GM13976 (cell line): ENCODE measurements around the gene ZNF624.
"Not testable (repeated sequence)": the region's sequence is repeated elsewhere in the genome, so short reads cannot be mapped to it uniquely, and the experiment has no call there.

Source experiments
- DNase-seq: peaks from one replicate; pipeline ENCODE4 v3.0.0; 2012; ENCODE audit warnings: low spot score
- in situ Hi-C: fragments of 300-500 bp; cut with MboI; formaldehyde crosslinking; loops from one replicate; pipeline ENCODE4 v1.12.0; 2022; ENCODE audit warnings: low sequenced_read_pairs, mixed read lengths, inconsistent platforms; ENCODE audit not compliant: unreplicated experiment
- TF ChIP-seq, protein P1 (sequence below): IDR thresholded peaks from 2 replicates; pipeline ENCODE4 v1.5.1; 2012; ENCODE audit warnings: borderline replicate concordance, mild to moderate bottlenecking; ENCODE audit not compliant: insufficient read depth; ENCODE audit errors: extremely low read depth, missing control alignments, control extremely low read depth

The ZNF624 gene

DNA sequence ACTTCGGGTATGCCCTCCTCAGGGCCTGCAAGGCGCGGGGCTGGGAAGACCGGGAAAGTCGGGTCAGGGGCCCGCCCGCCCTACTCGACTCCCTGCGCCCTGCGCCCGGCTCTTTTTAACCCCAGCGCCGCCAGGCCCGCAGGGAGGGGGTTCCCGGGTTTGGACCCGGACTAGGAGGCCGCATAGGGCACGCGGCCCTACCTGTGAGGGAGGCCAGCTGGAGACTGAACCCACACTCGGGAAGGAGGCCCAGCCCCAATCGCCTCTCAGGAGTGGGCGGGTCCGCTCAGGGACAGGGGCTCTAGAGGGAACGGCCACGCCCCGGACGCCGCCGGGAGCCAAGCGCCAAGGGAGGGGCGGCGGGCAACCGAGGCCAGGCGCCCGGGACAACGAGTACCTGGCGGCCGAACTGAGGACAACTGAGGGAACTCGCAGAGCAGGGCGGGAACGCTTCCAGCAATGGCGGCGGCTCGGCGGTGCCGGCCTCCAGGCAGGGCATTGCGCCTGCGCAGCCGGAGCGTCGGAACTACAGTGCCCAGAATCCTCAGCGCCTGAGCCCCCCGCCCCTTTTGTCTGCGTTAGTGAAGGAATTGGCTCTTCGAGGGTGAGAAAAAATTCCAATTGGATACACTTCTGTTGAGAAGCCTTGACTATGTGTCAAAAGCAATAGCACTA lies at the start of gene ZNF624:
Gene ZNF624, minus strand, starts transcription at position 484 of the 675 bp plus-strand sequence.
- DNase-seq = peak; percentile 95
- in situ Hi-C loops = no loop called here
- TF ChIP-seq, protein P1, sequence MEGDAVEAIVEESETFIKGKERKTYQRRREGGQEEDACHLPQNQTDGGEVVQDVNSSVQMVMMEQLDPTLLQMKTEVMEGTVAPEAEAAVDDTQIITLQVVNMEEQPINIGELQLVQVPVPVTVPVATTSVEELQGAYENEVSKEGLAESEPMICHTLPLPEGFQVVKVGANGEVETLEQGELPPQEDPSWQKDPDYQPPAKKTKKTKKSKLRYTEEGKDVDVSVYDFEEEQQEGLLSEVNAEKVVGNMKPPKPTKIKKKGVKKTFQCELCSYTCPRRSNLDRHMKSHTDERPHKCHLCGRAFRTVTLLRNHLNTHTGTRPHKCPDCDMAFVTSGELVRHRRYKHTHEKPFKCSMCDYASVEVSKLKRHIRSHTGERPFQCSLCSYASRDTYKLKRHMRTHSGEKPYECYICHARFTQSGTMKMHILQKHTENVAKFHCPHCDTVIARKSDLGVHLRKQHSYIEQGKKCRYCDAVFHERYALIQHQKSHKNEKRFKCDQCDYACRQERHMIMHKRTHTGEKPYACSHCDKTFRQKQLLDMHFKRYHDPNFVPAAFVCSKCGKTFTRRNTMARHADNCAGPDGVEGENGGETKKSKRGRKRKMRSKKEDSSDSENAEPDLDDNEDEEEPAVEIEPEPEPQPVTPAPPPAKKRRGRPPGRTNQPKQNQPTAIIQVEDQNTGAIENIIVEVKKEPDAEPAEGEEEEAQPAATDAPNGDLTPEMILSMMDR = no peak

DNA sequence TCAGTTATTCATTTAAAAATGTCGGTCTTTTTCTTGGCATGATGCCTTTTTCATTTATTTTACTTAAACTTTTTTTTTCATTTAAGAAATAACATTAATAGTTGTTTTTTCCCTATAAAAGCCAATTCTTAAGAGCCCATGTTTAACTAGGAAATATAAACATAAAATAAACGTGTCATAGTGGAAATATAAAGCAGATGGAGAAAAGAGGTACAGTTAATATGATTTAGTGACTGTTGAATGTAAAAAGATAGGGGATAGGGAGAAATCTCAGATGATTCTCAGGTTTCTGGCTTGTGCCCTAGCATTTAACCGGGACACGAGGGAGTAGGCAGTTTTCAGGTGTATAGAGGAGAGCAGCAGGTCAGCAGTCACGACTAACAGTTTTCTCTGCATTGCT lies 44.0 kb upstream of the ZNF624 start:
- in situ Hi-C loops = not testable (repeated sequence)

DNA sequence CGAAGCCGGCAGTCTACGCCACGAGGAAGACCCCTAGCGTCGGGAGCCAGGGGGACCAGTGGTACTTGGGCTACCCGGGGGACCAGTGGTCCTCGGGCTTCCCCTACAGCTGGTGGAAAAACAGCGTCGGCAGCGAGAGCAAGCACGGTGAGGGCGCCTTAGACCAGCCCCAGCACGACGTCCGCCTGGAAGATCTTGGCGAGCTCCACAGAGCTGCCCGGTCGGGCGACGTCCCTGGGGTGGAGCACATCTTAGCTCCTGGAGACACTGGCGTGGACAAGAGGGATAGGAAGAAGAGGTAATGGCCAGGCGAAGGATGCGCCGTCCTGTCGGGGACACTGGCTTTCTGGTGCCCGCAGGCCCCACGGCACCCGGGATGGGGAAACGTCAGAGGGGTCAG lies 36.8 kb upstream of the ZNF624 start:
- not testable (repeated sequence) for DNase-seq

More for the DNA sequence above, 44.0 kb upstream of the ZNF624 start:
- not testable (repeated sequence) for DNase-seq

DNA sequence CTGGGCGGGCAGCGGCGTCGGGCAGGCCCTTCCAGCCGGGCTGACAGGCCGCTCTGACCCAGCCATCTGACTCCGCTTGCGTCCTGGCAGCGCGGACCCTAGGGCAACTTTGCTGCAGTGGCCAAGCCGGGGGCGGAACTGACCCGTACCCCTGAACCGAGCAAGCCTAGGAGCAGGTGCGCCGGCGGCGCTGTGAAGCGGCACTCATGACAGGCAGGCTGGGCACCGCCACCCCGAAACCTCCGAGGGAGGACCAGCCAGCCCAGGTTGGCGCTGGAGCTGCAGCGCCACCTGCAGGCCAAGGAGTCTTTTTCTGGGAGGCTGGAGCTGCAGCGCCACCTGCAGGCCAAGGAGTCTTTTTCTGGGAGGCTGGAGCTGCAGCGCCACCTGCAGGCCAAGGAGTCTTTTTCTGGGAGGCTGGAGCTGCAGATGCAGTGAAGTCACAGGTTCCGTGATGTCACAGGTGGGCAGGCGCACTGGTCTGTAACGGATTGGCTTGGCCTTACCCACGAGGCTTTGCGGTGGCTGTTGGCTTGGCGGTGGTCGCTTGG lies 36.2 kb upstream of the ZNF624 start, which contains the start of gene CCDC144A:
Gene CCDC144A, plus strand, starts transcription at position 511 of the 551 bp plus-strand sequence. CDS start 160 bp downstream, outside the sequence.
- DNase-seq = peak; percentile 68
- in situ Hi-C loops = not testable (repeated sequence)

More for the DNA sequence above, 36.8 kb upstream of the ZNF624 start:
- in situ Hi-C loops = not testable (repeated sequence)

DNA sequence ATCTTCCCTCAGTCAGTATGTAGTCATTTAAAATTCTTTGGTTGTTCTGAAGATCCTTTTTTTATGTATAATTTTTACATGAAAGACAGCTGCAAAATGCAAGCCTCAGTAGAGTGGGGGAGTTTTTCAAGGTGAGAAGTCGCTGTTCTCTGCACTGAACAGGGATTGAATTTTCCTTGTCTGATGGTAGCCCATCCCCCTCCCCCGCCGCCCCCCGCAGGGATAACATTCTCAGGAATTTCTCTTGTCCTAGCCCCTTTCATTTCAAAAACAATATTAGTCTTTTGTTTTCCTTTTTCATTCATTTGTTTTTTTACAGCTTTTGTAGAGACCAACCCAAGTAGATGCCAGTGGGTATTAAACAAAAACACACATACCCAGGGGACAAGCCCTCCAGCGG lies 33.5 kb upstream of the ZNF624 start:
- DNase-seq, in situ Hi-C loops: not testable (repeated sequence)

DNA sequence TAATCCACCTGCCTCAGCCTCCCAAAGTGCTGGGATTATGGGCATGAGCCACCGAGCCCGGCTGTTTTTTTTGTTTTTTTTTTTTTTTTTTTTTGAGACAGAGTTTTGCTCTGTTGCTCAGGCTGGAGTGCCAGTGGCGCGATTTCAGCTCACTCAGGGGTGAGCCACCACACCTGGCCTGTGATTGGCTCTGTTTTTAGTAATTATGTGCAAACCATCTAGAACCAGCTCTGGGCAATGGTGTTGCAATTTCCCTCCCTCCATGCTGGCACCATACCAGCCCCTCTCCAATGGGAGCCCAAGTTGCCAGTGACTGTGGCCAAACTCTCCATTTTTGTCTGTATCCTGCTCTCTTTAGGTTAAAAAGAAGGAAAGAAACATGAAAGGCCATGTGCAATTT lies 32.4 kb upstream of the ZNF624 start:
- in situ Hi-C loops, DNase-seq: not testable (repeated sequence)

DNA sequence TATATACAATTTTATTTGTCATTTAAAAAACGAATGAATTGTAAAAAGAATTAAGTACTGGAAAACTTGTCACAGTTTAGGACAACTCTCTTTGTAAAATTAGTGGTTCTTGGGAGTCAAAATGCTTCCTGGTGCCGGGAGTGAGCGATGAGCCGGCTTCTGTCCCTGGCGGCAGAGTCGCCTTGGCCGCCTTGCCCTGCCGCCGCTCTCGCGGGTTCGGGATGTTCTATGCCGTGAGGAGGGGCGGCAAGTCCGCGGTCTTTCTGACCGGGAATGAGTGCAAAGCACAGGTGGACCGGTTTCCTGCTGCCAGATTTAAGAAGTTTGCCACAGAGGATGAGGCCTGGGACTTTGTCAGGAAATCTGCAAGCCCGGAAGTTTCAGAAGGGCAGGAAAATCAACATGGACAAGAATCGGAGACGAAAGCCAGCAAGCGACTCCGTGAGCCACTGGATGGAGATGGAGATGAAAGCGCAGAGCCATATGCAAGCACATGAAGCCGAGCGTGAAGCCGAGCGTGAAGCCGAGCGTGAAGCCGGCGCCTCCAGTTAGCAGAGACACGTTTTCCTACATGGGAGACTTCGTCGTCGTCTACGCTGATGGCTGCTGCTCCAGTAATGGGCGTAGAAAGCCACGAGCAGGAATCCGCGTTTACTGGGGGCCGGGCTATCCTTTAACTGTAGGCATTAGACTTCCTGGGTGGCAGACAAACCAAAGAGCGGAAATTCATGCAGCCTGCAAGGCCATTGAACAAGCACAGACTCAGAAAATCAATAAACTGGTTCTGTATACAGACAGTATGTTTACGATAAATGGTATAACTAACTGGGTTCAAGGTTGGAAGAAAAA lies 29.9 kb upstream of the ZNF624 start:
- in situ Hi-C loops, DNase-seq: not testable (repeated sequence)

DNA sequence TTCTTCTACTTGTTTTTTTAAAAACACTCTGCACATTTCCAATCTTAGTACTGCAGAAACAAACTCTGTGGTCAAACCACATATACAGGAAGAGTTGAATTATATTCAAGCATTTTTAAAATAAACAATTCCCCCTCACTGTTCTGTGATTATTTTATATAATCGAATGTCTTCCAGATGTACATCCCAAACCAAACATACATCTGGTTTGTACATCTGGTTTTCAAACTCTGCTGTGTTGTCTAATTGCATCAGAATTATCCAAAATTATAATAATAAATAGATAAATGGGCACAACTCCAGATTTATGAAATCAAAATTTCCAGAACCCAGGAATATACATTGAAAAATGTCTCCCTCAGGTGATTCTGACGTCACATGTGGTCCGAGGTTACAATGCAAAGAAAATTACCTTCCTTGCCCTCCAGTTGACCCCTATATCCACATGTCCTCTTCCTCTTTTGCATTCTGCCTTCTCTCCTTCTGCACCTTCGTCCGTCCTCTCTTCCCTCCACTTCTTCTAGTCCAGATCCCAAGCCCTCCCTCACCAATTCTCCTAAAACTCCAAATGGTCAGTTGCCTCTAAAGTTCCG lies 23.1 kb upstream of the ZNF624 start:
- in situ Hi-C loops = no loop called here

DNA sequence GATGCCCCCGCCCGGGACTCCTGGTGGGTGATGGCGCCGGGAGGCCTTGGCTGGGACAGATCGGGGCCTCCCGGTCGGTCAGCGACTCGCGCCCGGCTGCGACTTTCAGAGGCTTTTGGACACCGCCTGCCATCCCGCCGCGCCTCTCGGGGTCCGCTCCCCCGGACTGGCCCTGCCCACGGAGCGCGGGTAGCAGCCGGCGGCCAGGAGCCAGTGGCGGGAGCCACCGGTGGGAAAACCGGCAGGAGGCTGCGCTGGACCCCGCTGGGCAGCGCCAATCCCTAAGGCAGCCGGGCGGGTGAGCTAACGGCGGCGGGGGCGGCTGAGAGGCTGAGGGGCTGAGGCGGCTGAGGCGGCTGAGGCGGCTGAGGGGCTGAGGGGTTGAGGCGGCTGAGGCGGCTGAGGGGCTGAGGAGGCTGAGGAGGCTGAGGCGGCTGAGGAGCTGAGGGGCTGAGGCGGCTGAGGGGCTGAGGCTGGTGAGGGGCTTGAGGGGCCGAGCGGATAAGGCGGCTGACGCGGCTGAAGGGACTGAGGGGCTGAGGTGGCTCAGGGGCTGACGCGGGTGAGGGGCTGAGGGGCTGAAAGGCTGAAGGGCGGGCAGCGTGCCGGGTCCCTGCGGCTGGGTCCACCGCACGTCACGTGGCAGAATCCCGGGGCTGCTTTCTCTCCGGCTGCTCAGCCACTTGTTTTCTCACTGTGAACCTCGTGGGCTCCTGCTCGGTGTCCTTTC lies 13.4 kb upstream of the ZNF624 start:
- in situ Hi-C loops, DNase-seq: not testable (repeated sequence)

More for the DNA sequence above, 23.1 kb upstream of the ZNF624 start:
- TF ChIP-seq, protein P1 = no peak
- DNase-seq = no peak

DNA sequence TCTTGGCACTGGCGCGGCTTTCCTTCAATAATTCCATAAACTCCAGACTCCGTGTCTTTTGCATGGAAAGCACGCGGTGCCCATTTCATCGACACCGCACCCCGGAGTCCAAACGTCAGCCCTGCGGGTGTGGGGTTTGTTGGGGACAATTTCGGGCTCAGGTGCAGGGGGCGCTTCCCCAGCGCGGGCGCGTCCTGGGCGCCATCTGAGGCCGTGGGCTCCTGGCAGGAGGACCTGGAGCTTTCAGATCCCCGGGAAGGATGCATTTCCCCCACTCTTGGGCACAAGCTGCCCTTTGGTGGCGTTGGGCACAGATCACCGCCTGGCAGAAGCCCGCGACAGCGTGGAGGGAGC lies 12.9 kb upstream of the ZNF624 start:
- DNase-seq, in situ Hi-C loops: not testable (repeated sequence)
